Lung (tissue), 12 donors: Measurements from ENCODE around the gene CHD9. TPM values are rescaled to one million over a fixed set of nuclear protein-coding genes. Genes with fewer than 3 reads are reported as not detected.

Experiments
- ATAC-seq: fragments of 200-7000 bp; cut with Tn5 transposase; one replicate; pipeline ENCODE4 v1.9.1; 2020; ENCODE audit warnings: moderate number of reproducible peaks; ENCODE audit not compliant: insufficient read depth, low FRiP score
- DNase-seq, 3 donors: peaks; one replicate each; pipeline ENCODE4 v3.0.0-alpha.2; 2013 to 2017
- H3K27ac ChIP-seq, 2 donors: one replicate each; pipeline ENCODE4 v1.5.1; 2013; ENCODE audit warnings: mild to moderate bottlenecking in 2 of 2, moderate library complexity in 2 of 2, control low read depth in 1 of 2, inconsistent platforms in 1 of 2, low read depth in 1 of 2, low read length in 1 of 2
- H3K27me3 ChIP-seq, 3 donors: one replicate each; pipeline ENCODE4 v1.5.1; 2013; ENCODE audit warnings: low read length in 2 of 3; ENCODE audit not compliant: control insufficient read depth in 3 of 3, insufficient read depth in 3 of 3
- H3K36me3 ChIP-seq, 4 donors: one replicate each; pipeline ENCODE4 v1.5.1; 2013; ENCODE audit warnings: low read length in 4 of 4, mild to moderate bottlenecking in 1 of 4, moderate library complexity in 1 of 4; ENCODE audit not compliant: control insufficient read depth in 4 of 4, insufficient read depth in 4 of 4
- H3K4me1 ChIP-seq, 5 donors: one replicate each; pipeline ENCODE4 v1.5.1; 2013; ENCODE audit warnings: low read length in 5 of 5, mild to moderate bottlenecking in 2 of 5, moderate library complexity in 1 of 5; ENCODE audit not compliant: control insufficient read depth in 5 of 5, insufficient read depth in 5 of 5
- H3K4me3 ChIP-seq: one replicate; pipeline ENCODE4 v1.5.1; 2013; ENCODE audit warnings: mild to moderate bottlenecking, control low read depth, moderate library complexity
- H3K9ac ChIP-seq, 2 donors: one replicate each; pipeline ENCODE4 v1.5.1; 2013; ENCODE audit warnings: low read length in 2 of 2, control low read depth in 1 of 2; ENCODE audit not compliant: insufficient read depth in 1 of 2
- H3K9me3 ChIP-seq, 4 donors: one replicate each; pipeline ENCODE4 v1.5.1; 2013; ENCODE audit warnings: low read length in 3 of 4, mild to moderate bottlenecking in 1 of 4, moderate library complexity in 1 of 4; ENCODE audit not compliant: control insufficient read depth in 4 of 4, insufficient read depth in 3 of 4
- WGBS, 2 donors: extraction: QIAGEN DNeasy Blood & Tissue Kit; methylation state at CpG; one replicate each; pipeline ENCODE4 v1.1.7; 2013; 5-methylcytosine and 5-hydroxymethylcytosine counted together
- polyA plus RNA-seq, 2 donors: library from polyadenylated mRNA; stranded (reverse); fragments of 200-250 nt; gene quantifications; one replicate each; pipeline ENCODE4 v1.2.1, GENCODE V29; 2013
- total RNA-seq, 2 donors: library from RNA; depleted of rRNA in 1 of 2; stranded (reverse); fragments of >200 nt in 1 of 2; gene quantifications; one replicate each; pipeline ENCODE4 v1.2.1, GENCODE V29; 2014 to 2021
- TF ChIP-seq, protein P1 (sequence below): IDR thresholded peaks from 2 replicates; pipeline ENCODE4 v1.5.1; 2012; ENCODE audit warnings: mild to moderate bottlenecking; ENCODE audit errors: control extremely low read depth, extremely low read depth
- donor health status: control.
- donor health status: control.
- donor health status: Bipolar disorder and iron deficiency.
- donor health status: healthy.
- donor health status: DM: yes; HTN: yes; CAD: no.

CHD9 gene
- total and polyA plus RNA-seq, 4 donors, result 12.7 to 138 (median 39.4) TPM

DNA sequence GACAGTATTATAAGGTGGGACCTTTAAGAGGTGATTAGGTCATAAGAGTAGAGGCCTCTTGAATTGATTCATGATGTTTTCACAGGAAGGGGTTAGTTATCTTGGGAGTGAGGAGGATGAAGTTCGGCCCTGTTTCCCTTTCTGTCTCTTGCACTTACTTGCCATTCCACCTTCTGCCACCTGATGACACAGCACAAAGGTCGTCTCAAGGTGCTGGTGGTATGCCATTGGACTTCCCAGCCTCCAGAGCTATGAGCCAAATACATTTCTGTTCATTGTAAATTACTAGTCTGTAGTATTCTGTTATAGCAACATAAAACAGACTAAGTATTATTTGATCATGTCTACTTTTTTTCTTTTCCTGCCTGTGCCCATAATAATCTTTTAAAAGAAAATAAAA is 23.5 kb downstream of the CHD9 start:
- WGBS, 2 donors, result 78 to 88% methylated on average over 2 of the region's 2 CpGs
- H3K4me1 ChIP-seq, result peaks cover 4 to 22% (median 12%) of the 10 kb centered on the region in 5 donors
- H3K9ac ChIP-seq, result no peak overlapping the region

GRCh38 chr16:53078765-53079485 is 24.1 kb downstream of the CHD9 start:
- no peak for DNase-seq
- TF ChIP-seq, protein P1, sequence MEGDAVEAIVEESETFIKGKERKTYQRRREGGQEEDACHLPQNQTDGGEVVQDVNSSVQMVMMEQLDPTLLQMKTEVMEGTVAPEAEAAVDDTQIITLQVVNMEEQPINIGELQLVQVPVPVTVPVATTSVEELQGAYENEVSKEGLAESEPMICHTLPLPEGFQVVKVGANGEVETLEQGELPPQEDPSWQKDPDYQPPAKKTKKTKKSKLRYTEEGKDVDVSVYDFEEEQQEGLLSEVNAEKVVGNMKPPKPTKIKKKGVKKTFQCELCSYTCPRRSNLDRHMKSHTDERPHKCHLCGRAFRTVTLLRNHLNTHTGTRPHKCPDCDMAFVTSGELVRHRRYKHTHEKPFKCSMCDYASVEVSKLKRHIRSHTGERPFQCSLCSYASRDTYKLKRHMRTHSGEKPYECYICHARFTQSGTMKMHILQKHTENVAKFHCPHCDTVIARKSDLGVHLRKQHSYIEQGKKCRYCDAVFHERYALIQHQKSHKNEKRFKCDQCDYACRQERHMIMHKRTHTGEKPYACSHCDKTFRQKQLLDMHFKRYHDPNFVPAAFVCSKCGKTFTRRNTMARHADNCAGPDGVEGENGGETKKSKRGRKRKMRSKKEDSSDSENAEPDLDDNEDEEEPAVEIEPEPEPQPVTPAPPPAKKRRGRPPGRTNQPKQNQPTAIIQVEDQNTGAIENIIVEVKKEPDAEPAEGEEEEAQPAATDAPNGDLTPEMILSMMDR, result no peak
- no peaks in the 10 kb centered on the region for H3K36me3 ChIP-seq
- H3K27ac ChIP-seq, result no peak overlapping the region
- WGBS, 2 donors, result 81 to 85% methylated on average over 6 of the region's 6 CpGs
- no peaks in the 10 kb centered on the region for H3K27me3 ChIP-seq
- H3K9me3 ChIP-seq, result no peaks in the 10 kb centered on the region
- no peak for ATAC-seq
- no peak overlapping the region for H3K4me3 ChIP-seq
- H3K9ac ChIP-seq, result no peak overlapping the region
- peaks cover 4 to 22% (median 13%) of the 10 kb centered on the region in 5 donors for H3K4me1 ChIP-seq

More for the DNA sequence above, 23.5 kb downstream of the CHD9 start:
- Histone ChIP-seq H3K4me3 (no peak overlapping the region), H3K27ac (no peak overlapping the region), H3K27me3 (no peaks in the 10 kb centered on the region), H3K36me3 (no peaks in the 10 kb centered on the region), H3K9me3 (no peaks in the 10 kb centered on the region)
- TF ChIP-seq, protein P1, result no peak
- no peak for ATAC-seq
- no peak for DNase-seq

DNA sequence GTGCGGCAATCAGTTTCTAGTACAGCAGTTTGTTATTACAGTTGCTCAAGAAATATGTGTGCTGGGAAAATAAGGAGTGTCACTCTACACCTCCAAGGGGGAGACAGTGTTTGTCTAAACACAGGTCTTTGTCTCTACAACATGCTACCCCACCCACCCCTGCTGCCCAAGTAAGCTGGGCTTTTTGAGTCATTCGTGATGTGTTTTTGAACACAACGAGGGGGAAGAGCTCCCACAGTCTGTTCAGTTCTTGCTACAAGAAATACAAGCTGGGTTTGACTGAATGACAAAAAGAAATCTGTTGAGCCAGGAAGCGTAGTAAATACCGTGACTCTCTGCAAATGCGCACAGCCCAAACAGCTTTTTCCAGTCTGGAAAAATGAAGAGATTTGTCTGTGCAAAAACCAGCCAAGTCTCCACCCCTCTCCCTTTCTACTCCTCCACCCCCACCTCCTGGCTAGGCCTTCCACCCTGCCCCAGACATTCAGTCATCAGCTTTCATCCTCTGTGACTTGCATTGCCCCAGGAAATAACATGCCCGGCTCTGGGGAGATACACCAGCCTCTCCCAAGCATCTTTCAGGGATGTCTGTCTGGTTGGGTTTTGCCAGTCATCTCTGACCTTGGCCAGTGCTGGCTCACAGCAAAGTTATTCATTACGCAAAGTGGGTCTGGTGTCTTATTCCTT is 25.7 kb downstream of the CHD9 start:
- ATAC-seq, result peak; percentile 45
- Histone ChIP-seq H3K27me3 (no peaks in the 10 kb centered on the region), H3K9ac (peak overlapping the region in 1 of 2 donors; percentile 34), H3K4me1 (peaks cover 7 to 37% (median 17%) of the 10 kb centered on the region in 5 donors), H3K4me3 (no peak overlapping the region), H3K36me3 (no peaks in the 10 kb centered on the region), H3K9me3 (no peaks in the 10 kb centered on the region), H3K27ac (peak overlapping the region; percentile 7 to 77)
- DNase-seq, result peak; percentile 82 to 95 (median 92)
- 56 to 79% methylated on average over 8 of the region's 8 CpGs for WGBS, 2 donors
- TF ChIP-seq, protein P1, result no peak
